Choroid plexus epithelial cell (primary cell): ENCODE data around the gene PTGR2.
"Not testable (repeated sequence)": the region's sequence is repeated elsewhere in the genome, so short reads cannot be mapped to it uniquely, and the experiment has no call there.

Source experiments
- DNase-seq: peaks from one replicate; pipeline ENCODE4 v3.0.0-alpha.2; 2010; ENCODE audit warnings: low read depth
- H3K4me3 ChIP-seq: 2 replicates; pipeline ENCODE4 v1.5.1; 2011; ENCODE audit warnings: low read depth, mild to moderate bottlenecking, control low read depth, low read length, moderate library complexity
- TF ChIP-seq, protein P1 (sequence below): conservative IDR thresholded peaks from 2 replicates; pipeline ENCODE4 v1.5.1; 2011; ENCODE audit warnings: low read depth, mild to moderate bottlenecking, control low read depth, inconsistent platforms, low read length, moderate library complexity

PTGR2 gene

DNA sequence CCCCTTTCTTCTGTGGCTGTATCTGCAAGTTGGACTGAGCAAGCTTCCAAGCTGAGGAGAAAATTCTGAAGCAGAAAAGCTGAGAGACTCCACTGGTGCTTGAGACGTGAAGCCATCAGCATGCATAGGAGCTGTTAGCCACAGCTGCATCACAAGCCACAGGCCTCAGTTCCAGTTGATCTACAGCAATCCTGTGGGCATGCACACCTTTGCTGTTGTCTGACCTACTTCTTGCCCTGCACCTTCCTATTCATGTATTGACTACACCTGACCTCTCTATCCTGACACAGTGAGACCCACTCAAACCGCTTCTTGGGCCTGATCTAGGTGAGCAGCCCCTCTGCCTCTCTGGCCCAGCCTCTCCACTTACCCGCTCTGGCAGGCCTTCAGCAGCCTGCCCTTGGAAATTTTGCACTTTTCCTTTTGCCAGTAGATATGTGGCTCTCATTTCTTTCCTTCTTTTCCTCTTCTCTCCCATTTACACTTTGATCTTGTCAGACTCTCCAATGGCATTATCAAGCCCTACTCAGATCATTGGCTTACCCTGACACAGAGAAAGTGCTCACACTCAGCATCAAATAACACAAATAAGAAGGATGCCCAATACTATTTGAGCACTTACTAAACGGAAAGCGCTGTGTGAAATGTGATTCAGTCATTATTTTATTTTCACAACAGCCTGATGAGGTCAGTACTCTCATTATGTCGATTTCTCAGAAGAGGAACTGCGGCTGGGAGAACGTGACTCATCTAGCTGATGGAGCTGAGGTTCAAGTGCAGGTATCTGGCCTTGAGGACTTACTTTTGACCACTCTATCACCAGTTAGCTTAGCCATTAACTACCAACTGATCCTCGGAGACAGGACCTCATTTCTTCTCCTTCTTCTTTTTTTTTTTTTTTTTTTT, 21.9 kb upstream of the PTGR2 start:
- TF ChIP-seq, protein P1, sequence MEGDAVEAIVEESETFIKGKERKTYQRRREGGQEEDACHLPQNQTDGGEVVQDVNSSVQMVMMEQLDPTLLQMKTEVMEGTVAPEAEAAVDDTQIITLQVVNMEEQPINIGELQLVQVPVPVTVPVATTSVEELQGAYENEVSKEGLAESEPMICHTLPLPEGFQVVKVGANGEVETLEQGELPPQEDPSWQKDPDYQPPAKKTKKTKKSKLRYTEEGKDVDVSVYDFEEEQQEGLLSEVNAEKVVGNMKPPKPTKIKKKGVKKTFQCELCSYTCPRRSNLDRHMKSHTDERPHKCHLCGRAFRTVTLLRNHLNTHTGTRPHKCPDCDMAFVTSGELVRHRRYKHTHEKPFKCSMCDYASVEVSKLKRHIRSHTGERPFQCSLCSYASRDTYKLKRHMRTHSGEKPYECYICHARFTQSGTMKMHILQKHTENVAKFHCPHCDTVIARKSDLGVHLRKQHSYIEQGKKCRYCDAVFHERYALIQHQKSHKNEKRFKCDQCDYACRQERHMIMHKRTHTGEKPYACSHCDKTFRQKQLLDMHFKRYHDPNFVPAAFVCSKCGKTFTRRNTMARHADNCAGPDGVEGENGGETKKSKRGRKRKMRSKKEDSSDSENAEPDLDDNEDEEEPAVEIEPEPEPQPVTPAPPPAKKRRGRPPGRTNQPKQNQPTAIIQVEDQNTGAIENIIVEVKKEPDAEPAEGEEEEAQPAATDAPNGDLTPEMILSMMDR = peak; percentile 8
- H3K4me3 ChIP-seq = no peak overlapping the region
- DNase-seq = peak; percentile 85

DNA sequence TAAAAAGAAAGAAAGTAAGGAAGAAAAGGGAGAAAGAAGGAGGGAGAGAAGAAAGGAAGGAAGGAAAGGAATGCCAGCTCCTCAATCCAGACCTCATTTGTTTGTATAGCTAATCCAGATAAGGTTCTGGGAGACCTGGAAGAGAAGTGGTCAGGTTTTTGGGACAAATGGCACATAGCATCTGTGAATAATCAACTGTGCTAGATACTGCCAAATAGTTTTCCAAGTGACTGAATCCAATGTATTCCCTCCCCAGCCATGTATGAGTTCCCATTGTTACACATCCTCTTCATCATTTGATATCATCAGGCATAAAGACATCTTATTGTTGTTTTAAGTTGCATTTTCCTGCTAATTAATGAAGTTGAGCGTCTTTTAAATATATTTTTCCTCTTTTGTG, 18.6 kb upstream of the PTGR2 start:
- H3K4me3 ChIP-seq = no peak overlapping the region
- DNase-seq = no peak
- TF ChIP-seq, protein P1 = no peak

DNA sequence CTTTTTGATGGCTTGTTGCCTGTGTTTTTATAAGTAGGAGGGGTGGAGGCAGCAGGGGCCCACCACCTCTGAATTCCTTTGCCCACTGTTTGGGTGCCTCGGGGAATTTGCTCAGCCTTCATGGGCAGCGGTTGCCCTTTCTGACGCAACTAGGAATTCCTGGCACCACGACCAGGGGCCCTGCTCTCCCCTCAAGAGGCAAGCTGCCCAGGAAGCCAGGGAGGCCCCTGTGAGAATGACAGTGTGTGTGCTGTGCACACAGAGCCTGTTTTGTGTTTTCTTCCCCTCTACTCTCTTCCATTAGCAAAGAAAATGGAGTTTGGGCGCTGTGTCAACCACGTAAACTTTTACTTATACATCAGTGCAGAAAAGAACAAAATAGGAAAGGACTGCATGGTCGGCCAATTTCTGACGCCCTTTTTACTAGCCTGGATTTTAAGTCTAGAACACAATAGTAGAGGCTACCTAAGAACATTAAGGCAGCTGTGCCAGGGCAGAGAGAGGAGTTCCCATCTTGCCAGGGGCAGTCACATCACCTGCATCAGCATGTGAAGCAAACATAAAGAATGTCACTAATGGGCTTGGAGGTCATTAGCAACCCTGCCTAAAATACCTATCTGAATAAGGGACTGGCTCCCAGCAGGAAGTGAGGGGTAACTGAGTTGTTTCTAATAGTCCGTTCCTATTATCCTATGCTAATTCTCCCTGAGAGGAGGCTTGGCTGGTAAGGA, 17.9 kb upstream of the PTGR2 start:
- no peak for DNase-seq
- H3K4me3 ChIP-seq = no peak overlapping the region
- TF ChIP-seq, protein P1 = no peak

DNA sequence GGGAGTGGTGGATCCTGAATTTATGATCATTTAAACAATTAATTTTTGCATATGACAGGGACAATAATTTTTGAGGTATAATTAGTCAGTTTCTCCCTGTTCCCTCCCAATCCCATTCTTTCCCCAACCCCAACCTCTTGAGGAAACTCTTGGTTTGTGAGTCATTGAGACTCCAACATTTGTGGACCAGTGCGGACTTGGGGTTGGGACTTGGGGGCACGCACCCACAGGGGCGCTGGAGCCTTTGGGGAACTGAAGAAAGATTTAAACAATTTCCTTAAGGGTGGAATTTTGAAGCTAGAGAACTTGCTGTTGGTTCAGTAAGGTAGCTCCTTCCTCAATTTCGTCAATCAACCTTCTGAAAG, 17.4 kb upstream of the PTGR2 start:
- DNase-seq = no peak
- TF ChIP-seq, protein P1 = no peak
- no peak overlapping the region for H3K4me3 ChIP-seq

GRCh38 chr14:73838293-73839034, 13.2 kb upstream of the PTGR2 start:
- H3K4me3 ChIP-seq, DNase-seq: not testable (repeated sequence)

- H3K4me3 ChIP-seq = no peak overlapping the region
- TF ChIP-seq, protein P1 = no peak
- no peak for DNase-seq
These were observed 9.4 kb upstream of the PTGR2 start for GRCh38 chr14:73842201-73842600.

GRCh38 chr14:73842851-73843250, 8.8 kb upstream of the PTGR2 start:
- no peak for DNase-seq
- TF ChIP-seq, protein P1 = no peak
- no peak overlapping the region for H3K4me3 ChIP-seq
